Small intestine (tissue), 16 donors: ENCODE results near the gene FGF23. TPM values are rescaled to one million over a fixed set of nuclear protein-coding genes. Genes with fewer than 3 reads are reported as not detected.

ENCODE experiments used
- DNase-seq, 2 donors: peaks; one replicate each; pipeline versions ENCODE4 v3.0.0 to v3.0.0-alpha.2; 2013
- FAIRE-seq: peaks from 2 replicates; lab custom pipeline; 2012; peaks lifted over from hg19 to GRCh38; lab: Jason Lieb, UNC
- H3K27ac ChIP-seq, 3 donors: one replicate each; pipeline ENCODE4 v1.5.1; 2013; ENCODE audit warnings: low read length in 2 of 3, mild to moderate bottlenecking in 2 of 3, control low read depth in 1 of 3, inconsistent platforms in 1 of 3, low read depth in 1 of 3, moderate library complexity in 1 of 3
- H3K27me3 ChIP-seq, 3 donors: one replicate each; pipeline ENCODE4 v1.6.1; 2013; ENCODE audit warnings: low read length in 3 of 3, inconsistent platforms in 1 of 3; ENCODE audit not compliant: control insufficient read depth in 3 of 3, insufficient read depth in 3 of 3
- H3K36me3 ChIP-seq, 3 donors: one replicate each; pipeline ENCODE4 v1.6.1; 2013; ENCODE audit warnings: low read length in 3 of 3, inconsistent platforms in 1 of 3, low read depth in 1 of 3, mild to moderate bottlenecking in 1 of 3, moderate library complexity in 1 of 3; ENCODE audit not compliant: control insufficient read depth in 3 of 3, insufficient read depth in 2 of 3
- H3K4me1 ChIP-seq, 3 donors: one replicate each; pipeline ENCODE4 v1.6.1; 2013; ENCODE audit warnings: low read length in 2 of 3, inconsistent platforms in 1 of 3, low read depth in 1 of 3, mild to moderate bottlenecking in 1 of 3, moderate library complexity in 1 of 3; ENCODE audit not compliant: control insufficient read depth in 3 of 3, insufficient read depth in 2 of 3
- H3K4me3 ChIP-seq, 3 donors: one replicate each; pipeline ENCODE4 v1.5.1; 2013; ENCODE audit warnings: low read length in 3 of 3, control low read depth in 1 of 3, inconsistent platforms in 1 of 3, low read depth in 1 of 3, mild to moderate bottlenecking in 1 of 3, moderate library complexity in 1 of 3
- H3K9me3 ChIP-seq, 2 donors: one replicate each; pipeline ENCODE4 v1.6.1; 2013; ENCODE audit warnings: low read depth in 1 of 2, low read length in 1 of 2; ENCODE audit not compliant: control insufficient read depth in 2 of 2, insufficient read depth in 1 of 2
- WGBS, 3 donors: extraction: QIAGEN DNeasy Blood & Tissue Kit; methylation state at CpG; one replicate each; pipeline ENCODE4 v1.1.7; 2013; 5-methylcytosine and 5-hydroxymethylcytosine counted together
- long read RNA-seq, 10 donors: transcript quantifications; one replicate each; lab custom pipeline, GENCODE V29; 2026
- polyA plus RNA-seq, 4 donors: library from polyadenylated mRNA; stranded (reverse) in 3 of 4; unstranded in 1 of 4; fragments of 200-250 nt in 3 of 4; fragments of 120-200 nt in 1 of 4; gene quantifications; one replicate each; pipeline versions ENCODE4 v1.2.1 to v1.2.3, GENCODE V29; 2013
- donor health status: healthy with polysubstance abuse.
- donor health status: control.
- donor health status: control.
- donor health status: Bipolar disorder and iron deficiency.
- donor health status: healthy.

The FGF23 gene
- 10 to 100 TPM in 1 of 4 donors, under 1 TPM in 1, not detected in 2; 0.04 to 10.1 TPM for polyA plus RNA-seq
- long read RNA-seq, donor 1, transcript FGF23-201 (3 exons, 3,018 nt), result major isoform, 10 of 12 reads
- long read RNA-seq, donor 1, partial matches to known transcripts, result 0 of 12 reads
- long read RNA-seq, donor 1, other reads (novel, unspliced or antisense), result 0 of 12 reads
- long read RNA-seq, donor 2, partial matches to known transcripts, result 0 of 1 reads
- long read RNA-seq, donor 2, other reads (novel, unspliced or antisense), result 0 of 1 reads
- long read RNA-seq, donor 3, result 0 reads
- long read RNA-seq, donor 4, result 0 reads
- long read RNA-seq, donor 5, partial matches to known transcripts, result 0 of 1 reads
- long read RNA-seq, donor 5, other reads (novel, unspliced or antisense), result 0 of 1 reads
- long read RNA-seq, donor 6, partial matches to known transcripts, result 0 of 3 reads
- long read RNA-seq, donor 6, other reads (novel, unspliced or antisense), result 0 of 3 reads
- long read RNA-seq, donor 7, result 0 reads
- long read RNA-seq, donor 8, result 0 reads
- long read RNA-seq, donor 9, partial matches to known transcripts, result 0 of 1 reads
- long read RNA-seq, donor 9, other reads (novel, unspliced or antisense), result 0 of 1 reads
- long read RNA-seq, donor 10, partial matches to known transcripts, result 0 of 1 reads
- long read RNA-seq, donor 10, other reads (novel, unspliced or antisense), result 0 of 1 reads

GRCh38 chr12:4379405-4379804 is at the start of gene FGF23:
Gene FGF23 (minus strand): TSS chr12:4379712. CDS start chr12:4379582, 130 bp downstream.
- H3K27me3 ChIP-seq, result peaks cover 0 to 5% (median 0%) of the 10 kb centered on the region in 3 donors
- H3K4me3 ChIP-seq, result peak within 1 kb of the TSS in 1 of 3 donors; percentile 35
- no peak for FAIRE-seq
- H3K27ac ChIP-seq, result peak within 1 kb of the TSS in 1 of 3 donors; percentile 60
- DNase-seq, result peak in 1 of 2 donors; percentile 77
- H3K4me1 ChIP-seq, result peaks cover 0 to 10% (median 3%) of the 10 kb centered on the region in 3 donors
- no peaks in the 10 kb centered on the region for H3K36me3 ChIP-seq
- WGBS, 3 donors, result 25 to 72% (median 53%) methylated on average over 6 to 7 of the region's 7 CpGs
- no peaks in the 10 kb centered on the region for H3K9me3 ChIP-seq

GRCh38 chr12:4424422-4424821 is 44.9 kb upstream of the FGF23 start:
- DNase-seq (no peak), FAIRE-seq (no peak)
- Histone ChIP-seq H3K27me3 (no peaks in the 10 kb centered on the region), H3K27ac (no peak overlapping the region), H3K4me3 (no peak overlapping the region), H3K36me3 (no peaks in the 10 kb centered on the region), H3K4me1 (no peaks in the 10 kb centered on the region), H3K9me3 (no peaks in the 10 kb centered on the region)
- 58 to 86% (median 74%) methylated on average over 6 of the region's 6 CpGs for WGBS, 3 donors

GRCh38 chr12:4423528-4424195 is 44.1 kb upstream of the FGF23 start:
- Histone ChIP-seq H3K4me3 (no peak overlapping the region), H3K27ac (no peak overlapping the region), H3K27me3 (no peaks in the 10 kb centered on the region), H3K4me1 (no peaks in the 10 kb centered on the region), H3K36me3 (no peaks in the 10 kb centered on the region), H3K9me3 (no peaks in the 10 kb centered on the region)
- FAIRE-seq (no peak), DNase-seq (peak; percentile 33 to 68)
- 62 to 81% (median 68%) methylated on average over 11 of the region's 11 CpGs for WGBS, 3 donors

GRCh38 chr12:4422985-4423384 is 43.5 kb upstream of the FGF23 start:
- FAIRE-seq, result no peak
- Histone ChIP-seq H3K36me3 (no peaks in the 10 kb centered on the region), H3K4me1 (no peaks in the 10 kb centered on the region), H3K27ac (no peak overlapping the region), H3K27me3 (no peaks in the 10 kb centered on the region), H3K4me3 (no peak overlapping the region), H3K9me3 (no peaks in the 10 kb centered on the region)
- WGBS, 3 donors, result 81 to 92% (median 91%) methylated on average over 9 of the region's 9 CpGs
- no peak for DNase-seq

- peak; percentile 56 to 61 for DNase-seq
- Histone ChIP-seq H3K36me3 (no peaks in the 10 kb centered on the region), H3K9me3 (no peaks in the 10 kb centered on the region), H3K27ac (no peak overlapping the region), H3K27me3 (peaks cover 0 to 6% (median 0%) of the 10 kb centered on the region in 3 donors), H3K4me3 (no peak overlapping the region), H3K4me1 (no peaks in the 10 kb centered on the region)
- no peak for FAIRE-seq
- 32 to 38% (median 38%) methylated on average over 4 of the region's 4 CpGs for WGBS, 3 donors
Observed at GRCh38 chr12:4421590-4422031, 42.1 kb upstream of the FGF23 start.

- no peak overlapping the region for H3K4me3 ChIP-seq
- peak in 1 of 2 donors; percentile 29 for DNase-seq
- peaks cover 0 to 6% (median 0%) of the 10 kb centered on the region in 3 donors for H3K27me3 ChIP-seq
- no peak for FAIRE-seq
- no peaks in the 10 kb centered on the region for H3K9me3 ChIP-seq
- H3K27ac ChIP-seq, result peak overlapping the region in 1 of 3 donors; percentile 48
- no peaks in the 10 kb centered on the region for H3K36me3 ChIP-seq
- WGBS, 3 donors, result 61 to 76% (median 75%) methylated on average over 5 of the region's 5 CpGs
- no peaks in the 10 kb centered on the region for H3K4me1 ChIP-seq
Observed at GRCh38 chr12:4420138-4420670, 40.7 kb upstream of the FGF23 start.

- Histone ChIP-seq H3K4me3 (no peak overlapping the region), H3K9me3 (no peaks in the 10 kb centered on the region), H3K4me1 (peaks cover 0 to 2% (median 0%) of the 10 kb centered on the region in 3 donors), H3K36me3 (no peaks in the 10 kb centered on the region), H3K27me3 (peaks cover 0 to 6% (median 0%) of the 10 kb centered on the region in 3 donors), H3K27ac (no peak overlapping the region)
- DNase-seq (no peak), FAIRE-seq (no peak)
- whole genome bisulfite sequencing, 3 donors, result 87 to 94% (median 88%) methylated on average over 5 of the region's 5 CpGs
Observed at GRCh38 chr12:4418913-4419312, 39.4 kb upstream of the FGF23 start.

GRCh38 chr12:4417936-4418335 is 38.4 kb upstream of the FGF23 start:
- WGBS, 3 donors, result 51 to 70% (median 51%) methylated on average over 5 of the region's 5 CpGs
- Histone ChIP-seq H3K9me3 (no peaks in the 10 kb centered on the region), H3K27ac (peak overlapping the region in 1 of 3 donors; percentile 60), H3K4me1 (peaks cover 0 to 2% (median 0%) of the 10 kb centered on the region in 3 donors), H3K36me3 (no peaks in the 10 kb centered on the region), H3K27me3 (peaks cover 0 to 6% (median 0%) of the 10 kb centered on the region in 3 donors), H3K4me3 (no peak overlapping the region)
- FAIRE-seq (no peak), DNase-seq (no peak)
